ENCODE measurements around the gene NDRG3. TPM values are rescaled to one million over a fixed set of nuclear protein-coding genes. Genes with fewer than 3 reads are reported as not detected.

Gene NDRG3
- total and polyA plus RNA-seq, 7 experiments from 2014 or later: 20.8 to 49.4 (median 29.5) TPM

- ATAC-seq (no peak), DNase-seq (no peak)
- ChIA-PET CTCF (no interaction called here), POLR2A (interaction anchor here (1.3 to 5.7 kb wide), 3 partner anchors 14 to 371 kb away, joined by 3 to 84 read pairs (median 4); no protein-coding TSS in a partner anchor)
- H3K9me3 Mint-ChIP-seq: peaks cover 0 to 4% (median 0%) of the 10 kb centered on the region in 11 donors
- intact Hi-C loops (cut with micrococcal nuclease): loop anchor here in 1 of 2 donors (5.0 kb wide), 1 partner anchor 920 kb away; the partner anchor contains the start of gene BLCAP
- H3K36me3 Mint-ChIP-seq: peaks cover 0 to 22% (median 4%) of the 10 kb centered on the region in 5 donors
- peak overlapping the region; percentile 34 to 99 (median 78) for H3K27ac Mint-ChIP-seq
- Histone ChIP-seq H3K4me3 (ENCODE audit: low read length) (no peak overlapping the region), H3K9me3 (ENCODE audit: control insufficient read depth in 2 of 3, low read length in 3 of 3) (no peaks in the 10 kb centered on the region), H3K27ac (ENCODE audit: low read depth, low read length) (peak overlapping the region; percentile 91), H3K4me1 (ENCODE audit: control insufficient read depth in 2 of 2, insufficient read depth in 2 of 2, low read length in 2 of 2) (peaks cover 16 to 20% of the 10 kb centered on the region in 2 donors), H3K36me3 (ENCODE audit: control insufficient read depth in 2 of 3, insufficient read depth in 3 of 3, low read length in 3 of 3) (peaks cover 10 to 54% (median 10%) of the 10 kb centered on the region in 3 experiments), H3K27me3 (ENCODE audit: control insufficient read depth in 2 of 2, insufficient read depth in 2 of 2, low read length in 2 of 2) (no peaks in the 10 kb centered on the region)
- peaks cover 17 to 43% (median 25%) of the 10 kb centered on the region in 7 donors for H3K4me1 Mint-ChIP-seq
- H3K27me3 Mint-ChIP-seq: peaks cover 0 to 3% (median 0%) of the 10 kb centered on the region in 5 donors
- peak overlapping the region; percentile 62 to 99 (median 96) for H3K4me3 Mint-ChIP-seq
Observed at GRCh38 chr20:36607586-36608387, 138.1 kb downstream of the NDRG3 start.

- Mint-ChIP-seq H3K4me1 (peaks cover 12 to 38% (median 27%) of the 10 kb centered on the region in 7 donors), H3K9me3 (peaks cover 0 to 4% (median 0%) of the 10 kb centered on the region in 11 donors), H3K4me3 (peak overlapping the region; percentile 95 to 99 (median 96)), H3K27ac (peak overlapping the region; percentile 94 to 99 (median 96)), H3K36me3 (peaks cover 0 to 15% (median 0%) of the 10 kb centered on the region in 5 donors), H3K27me3 (peaks cover 0 to 3% (median 0%) of the 10 kb centered on the region in 5 donors)
- Histone ChIP-seq H3K27me3 (ENCODE audit: control insufficient read depth in 2 of 2, insufficient read depth in 2 of 2, low read length in 2 of 2) (no peaks in the 10 kb centered on the region), H3K4me3 (ENCODE audit: low read length) (peak overlapping the region; percentile 89), H3K4me1 (ENCODE audit: control insufficient read depth in 2 of 2, insufficient read depth in 2 of 2, low read length in 2 of 2) (peaks cover 16 to 20% of the 10 kb centered on the region in 2 donors), H3K36me3 (ENCODE audit: control insufficient read depth in 2 of 3, insufficient read depth in 3 of 3, low read length in 3 of 3) (peaks cover 4 to 41% (median 5%) of the 10 kb centered on the region in 3 experiments), H3K27ac (ENCODE audit: low read depth, low read length) (peak overlapping the region; percentile 91), H3K9me3 (ENCODE audit: control insufficient read depth in 2 of 3, low read length in 3 of 3) (no peaks in the 10 kb centered on the region)
- peak in 1 of 9 donors; percentile 14 for DNase-seq
- intact Hi-C loops (cut with micrococcal nuclease): loop anchor here in 1 of 2 donors (5.0 kb wide), 1 partner anchor 921 kb away; the partner anchor contains the start of gene BLCAP
- ChIA-PET CTCF (interaction anchor here (0.6 to 3.7 kb wide), 9 partner anchors 11 to 170 kb away, joined by 3 to 24 read pairs (median 4); partner anchors contain the start of gene SLA2), POLR2A (interaction anchor here (0.8 to 5.7 kb wide), 18 partner anchors 8 to 652 kb away, joined by 3 to 93 read pairs (median 4); partner anchors contain the start of genes NDRG3, SCAND1, SLA2 and TGIF2)
- ATAC-seq: no peak
Observed at GRCh38 chr20:36606158-36607066, 139.5 kb downstream of the NDRG3 start.

GRCh38 chr20:36605399-36606157, 140.3 kb downstream of the NDRG3 start, which contains the start of gene RAB5IF:
TSS of gene RAB5IF (plus strand) at chr20:36605779. CDS start at chr20:36605952, 173 bp downstream.
- Histone ChIP-seq H3K4me3 (ENCODE audit: low read length) (peak within 1 kb of the TSS; percentile 89), H3K27me3 (ENCODE audit: control insufficient read depth in 2 of 2, insufficient read depth in 2 of 2, low read length in 2 of 2) (no peaks in the 10 kb centered on the region), H3K4me1 (ENCODE audit: control insufficient read depth in 2 of 2, insufficient read depth in 2 of 2, low read length in 2 of 2) (peaks cover 16 to 20% of the 10 kb centered on the region in 2 donors), H3K27ac (ENCODE audit: low read depth, low read length) (peak within 1 kb of the TSS; percentile 91), H3K36me3 (ENCODE audit: control insufficient read depth in 2 of 3, insufficient read depth in 3 of 3, low read length in 3 of 3) (peaks cover 4 to 32% (median 4%) of the 10 kb centered on the region in 3 experiments), H3K9me3 (ENCODE audit: control insufficient read depth in 2 of 3, low read length in 3 of 3) (no peaks in the 10 kb centered on the region)
- Mint-ChIP-seq H3K4me1 (peaks cover 12 to 38% (median 28%) of the 10 kb centered on the region in 7 donors), H3K9me3 (peaks cover 0 to 4% (median 0%) of the 10 kb centered on the region in 11 donors), H3K27ac (peak within 1 kb of the TSS; percentile 94 to 99 (median 96)), H3K27me3 (peaks cover 0 to 3% (median 0%) of the 10 kb centered on the region in 5 donors), H3K36me3 (peaks cover 0 to 13% (median 0%) of the 10 kb centered on the region in 5 donors), H3K4me3 (peak within 1 kb of the TSS; percentile 95 to 99 (median 96))
- intact Hi-C loops (cut with micrococcal nuclease): loop anchor here (1.0 to 5.0 kb wide), 13 partner anchors 10 to 922 kb away; partner anchors contain the start of genes NDRG3 (in 2 of the 2), TGIF2 (in 2 of the 2), BLCAP (in 1 of the 2) and SLA2 (in 1 of the 2)
- DNase-seq (peak; percentile 98 to 99 (median 99)), ATAC-seq (peak; percentile 94)
- ChIA-PET POLR2A (interaction anchor here (0.6 to 5.7 kb wide), 22 partner anchors 9 to 651 kb away, joined by 3 to 93 read pairs (median 4); partner anchors contain the start of genes NDRG3, SCAND1, SLA2 and TGIF2), CTCF (interaction anchor here (0.5 to 3.7 kb wide), 16 partner anchors 11 to 324 kb away, joined by 3 to 24 read pairs (median 4); partner anchors contain the start of gene SLA2)

- Mint-ChIP-seq H3K36me3 (peaks cover 0 to 10% (median 0%) of the 10 kb centered on the region in 5 donors), H3K4me3 (peak overlapping the region; percentile 95 to 99 (median 96)), H3K27me3 (peaks cover 0 to 3% (median 0%) of the 10 kb centered on the region in 5 donors), H3K9me3 (peaks cover 0 to 4% (median 0%) of the 10 kb centered on the region in 11 donors), H3K4me1 (peaks cover 15 to 41% (median 30%) of the 10 kb centered on the region in 7 donors), H3K27ac (peak overlapping the region; percentile 94 to 99 (median 96))
- peaks cover 4 to 28% (median 4%) of the 10 kb centered on the region in 3 experiments for H3K36me3 ChIP-seq (ENCODE audit: control insufficient read depth in 2 of 3, insufficient read depth in 3 of 3, low read length in 3 of 3)
- peaks cover 19 to 20% of the 10 kb centered on the region in 2 donors for H3K4me1 ChIP-seq (ENCODE audit: control insufficient read depth in 2 of 2, insufficient read depth in 2 of 2, low read length in 2 of 2)
- H3K27ac ChIP-seq (ENCODE audit: low read depth, low read length): peak overlapping the region; percentile 82
- peak; percentile 45 for ATAC-seq
- H3K27me3 ChIP-seq (ENCODE audit: control insufficient read depth in 2 of 2, insufficient read depth in 2 of 2, low read length in 2 of 2): no peaks in the 10 kb centered on the region
- no peaks in the 10 kb centered on the region for H3K9me3 ChIP-seq (ENCODE audit: control insufficient read depth in 2 of 3, low read length in 3 of 3)
- CTCF ChIA-PET: interaction anchor here (0.5 to 3.7 kb wide), 14 partner anchors 11 to 325 kb away, joined by 3 to 24 read pairs (median 4); partner anchors contain the start of gene SLA2
- intact Hi-C loops (cut with micrococcal nuclease): loop anchor here (1.0 to 5.0 kb wide), 13 partner anchors 10 to 922 kb away; partner anchors contain the start of genes NDRG3 (in 2 of the 2), TGIF2 (in 2 of the 2), BLCAP (in 1 of the 2) and SLA2 (in 1 of the 2)
- DNase-seq: peak in 1 of 9 donors; percentile 48
- H3K4me3 ChIP-seq (ENCODE audit: low read length): peak overlapping the region; percentile 56
- POLR2A ChIA-PET: interaction anchor here (0.6 to 5.7 kb wide), 17 partner anchors 11 to 651 kb away, joined by 3 to 93 read pairs (median 6); partner anchors contain the start of genes SCAND1, SLA2 and TGIF2
Observed at GRCh38 chr20:36604952-36605398, 140.9 kb downstream of the NDRG3 start.
